NCI-H82 treated with DMSO at 0.1 percent for 48 hours (cell line): ENCODE data around the gene HAUS3.

Source experiments
- DNase-seq: peaks from one replicate; lab custom pipeline; 2025; ENCODE audit not compliant: unreplicated experiment; lab: John Stamatoyannopoulos, UW

HAUS3 gene

DNA sequence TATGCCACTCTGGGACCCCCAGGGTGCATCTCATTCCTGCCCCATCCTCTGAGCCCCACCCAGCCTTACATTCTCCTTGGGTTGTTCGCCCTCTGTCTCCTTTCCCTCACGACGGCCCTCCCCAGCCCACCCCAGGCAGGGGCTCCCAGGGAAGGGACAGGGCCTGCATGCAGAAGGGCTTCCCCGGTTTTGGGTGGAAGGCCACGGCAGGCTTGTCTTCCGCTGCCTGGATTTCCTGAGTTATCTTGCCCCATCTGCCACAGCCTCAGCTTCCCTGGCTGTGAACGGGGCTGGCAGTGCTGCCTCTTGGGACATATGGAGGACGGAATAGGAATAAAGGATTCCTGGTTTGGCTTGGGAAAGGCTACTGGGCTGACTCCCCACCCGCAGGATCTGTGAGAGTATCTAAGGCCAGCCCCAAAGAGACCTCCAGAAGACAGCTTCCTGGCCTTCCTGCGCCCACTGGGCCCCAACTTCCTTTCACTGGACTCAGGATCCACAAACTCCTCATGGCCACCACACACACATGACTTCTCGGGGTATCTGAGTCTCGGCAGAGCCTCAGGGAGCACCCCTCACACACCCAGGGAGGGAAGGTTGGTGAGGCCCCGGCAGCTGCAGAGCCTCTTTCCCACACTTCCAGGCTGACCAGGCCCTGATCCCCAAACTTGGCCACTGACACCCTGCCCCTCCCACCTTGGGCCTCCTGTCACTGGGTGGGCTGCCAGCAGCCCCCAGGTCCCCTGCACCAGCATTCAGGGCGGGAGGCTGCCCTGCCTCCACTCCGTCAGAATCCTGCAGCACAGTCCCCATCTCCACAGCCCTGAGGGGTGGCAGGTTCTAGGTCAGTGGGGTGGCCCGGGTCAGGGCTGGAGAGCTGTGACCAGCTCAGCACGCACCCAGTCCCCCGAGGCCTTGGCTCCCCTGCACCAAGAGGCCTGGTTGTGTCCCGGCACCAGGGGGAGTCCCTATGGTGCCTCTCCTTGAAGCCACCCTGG is 23.5 kb upstream of the HAUS3 start:
- no peak for DNase-seq

GRCh38 chr4:2264481-2265041 is 22.6 kb upstream of the HAUS3 start:
- no peak for DNase-seq

DNA sequence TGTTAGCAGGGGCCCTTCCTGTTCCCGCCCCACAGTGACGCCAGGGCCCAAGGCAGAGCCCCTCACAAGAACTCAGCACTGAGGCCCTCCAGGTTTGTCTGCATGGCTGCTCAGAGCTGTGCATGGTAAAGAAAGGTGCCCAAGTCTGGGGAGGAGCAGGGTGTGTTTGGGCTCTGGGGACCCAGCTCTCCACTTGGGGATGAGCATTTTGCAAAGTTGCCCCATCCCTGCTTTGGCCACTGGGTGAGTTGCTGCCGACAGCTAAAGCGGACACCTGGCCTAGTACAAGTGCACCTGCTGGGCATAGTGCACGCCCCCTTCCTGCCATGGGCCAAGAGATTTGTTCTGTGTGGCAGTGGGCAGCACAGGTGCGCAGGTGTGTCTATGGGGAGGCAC is 22.0 kb upstream of the HAUS3 start:
- DNase-seq: no peak

DNA sequence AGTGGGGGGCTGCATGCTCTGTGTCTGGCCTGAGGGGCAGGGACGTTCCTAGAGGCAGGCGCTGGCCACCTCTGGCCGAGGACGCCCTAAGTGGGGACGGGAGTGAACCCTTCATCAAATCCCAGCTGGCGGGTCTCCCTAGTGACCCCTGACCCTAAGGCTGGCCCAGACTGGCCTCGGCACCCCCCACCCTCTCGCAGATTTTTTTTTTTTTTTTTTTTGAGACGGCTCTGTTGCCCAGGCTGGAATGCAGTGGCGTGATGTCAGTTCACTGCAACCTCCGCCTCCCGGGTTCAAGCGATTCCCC is 21.0 kb upstream of the HAUS3 start:
- DNase-seq: no peak

DNA sequence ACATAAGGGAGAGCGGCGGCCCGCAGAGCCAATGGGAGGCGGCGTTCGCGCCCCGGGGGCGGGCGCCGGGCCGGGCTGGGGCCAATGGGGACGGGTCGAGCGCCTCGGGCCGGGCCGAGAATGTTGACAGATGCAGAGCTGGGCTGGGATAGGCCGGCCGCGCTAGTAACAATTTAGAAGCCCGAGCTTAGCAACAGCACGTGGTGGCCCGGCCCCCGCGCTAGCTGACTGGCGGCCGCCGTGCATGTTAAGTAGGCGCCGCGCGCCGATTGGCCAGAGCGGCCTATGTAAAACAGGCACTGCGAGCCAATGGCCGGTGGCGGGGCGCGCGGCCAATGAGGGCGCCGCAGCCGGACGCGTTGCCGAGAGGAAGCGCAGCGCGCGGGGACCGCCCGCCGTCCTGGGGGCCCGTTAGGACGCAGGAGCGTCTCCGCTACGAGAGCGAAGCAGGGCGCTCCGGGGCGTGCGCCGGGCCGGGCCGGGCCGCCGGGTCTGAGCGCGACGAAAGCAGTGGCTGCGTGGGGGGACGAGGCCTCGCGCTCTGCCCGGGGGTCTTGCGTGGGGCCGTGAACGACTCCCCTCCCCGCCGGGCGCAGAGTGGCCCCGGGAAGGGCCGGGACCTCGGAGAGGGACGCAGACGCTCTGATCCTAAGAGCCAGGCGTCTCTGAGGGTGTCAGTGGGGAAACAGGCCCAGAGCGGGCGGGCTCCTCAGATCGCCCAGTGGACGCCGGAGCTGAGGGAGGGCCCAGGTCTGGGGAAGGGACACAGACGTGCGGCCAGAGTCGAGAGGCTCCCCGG is 20.4 kb upstream of the HAUS3 start:
- peak; percentile 86 for DNase-seq

GRCh38 chr4:2261853-2262144 is 19.9 kb upstream of the HAUS3 start, which contains the start of gene MXD4:
Gene MXD4, minus strand, starts transcription at chr4:2262109. Its CDS starts 129 bp downstream, at chr4:2261980.
- no peak for DNase-seq

- no peak for DNase-seq
These were observed 19.4 kb upstream of the HAUS3 start for GRCh38 chr4:2261110-2261852.

- DNase-seq: no peak
These were observed 18.6 kb upstream of the HAUS3 start for GRCh38 chr4:2260344-2261109.

DNA sequence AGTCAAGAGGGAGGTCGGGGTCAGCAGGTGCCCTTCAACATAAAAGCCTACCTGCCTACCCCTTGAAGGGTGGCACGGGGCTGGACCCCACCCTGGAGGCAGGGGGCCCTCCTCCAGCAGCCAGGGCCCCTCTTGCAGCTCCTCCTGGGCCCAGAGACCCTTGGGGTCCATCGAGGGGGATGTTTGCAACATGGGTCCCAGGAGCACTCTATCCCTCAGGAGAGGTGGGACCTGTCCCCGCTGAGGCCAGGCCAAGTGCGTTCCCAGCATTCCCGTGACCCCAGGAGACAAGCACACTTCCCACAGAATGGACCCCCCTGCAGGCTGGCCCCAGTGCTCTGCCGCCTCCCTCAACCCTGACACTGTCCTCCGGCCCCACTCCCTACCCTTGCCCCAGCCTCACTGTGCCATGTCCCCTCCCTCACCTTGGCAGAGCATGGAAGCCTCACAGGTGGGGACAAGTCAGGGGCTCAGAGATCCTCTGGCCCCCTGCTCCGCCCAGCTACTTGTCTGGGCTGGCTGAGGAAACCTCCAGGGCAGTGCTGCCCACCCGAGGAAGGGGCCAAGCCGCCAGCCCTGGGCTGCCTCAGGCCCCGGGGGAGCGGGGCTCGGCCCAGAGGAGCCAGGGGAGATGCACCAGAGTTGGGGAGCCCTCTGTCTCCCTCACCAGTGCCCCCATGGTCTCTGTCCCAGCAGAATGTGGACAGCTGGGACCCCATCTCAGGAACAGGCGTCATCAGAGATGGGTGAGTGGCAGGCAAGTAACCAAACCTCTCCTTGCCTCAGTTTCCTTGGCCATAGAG is 17.8 kb upstream of the HAUS3 start:
- DNase-seq: no peak

DNA sequence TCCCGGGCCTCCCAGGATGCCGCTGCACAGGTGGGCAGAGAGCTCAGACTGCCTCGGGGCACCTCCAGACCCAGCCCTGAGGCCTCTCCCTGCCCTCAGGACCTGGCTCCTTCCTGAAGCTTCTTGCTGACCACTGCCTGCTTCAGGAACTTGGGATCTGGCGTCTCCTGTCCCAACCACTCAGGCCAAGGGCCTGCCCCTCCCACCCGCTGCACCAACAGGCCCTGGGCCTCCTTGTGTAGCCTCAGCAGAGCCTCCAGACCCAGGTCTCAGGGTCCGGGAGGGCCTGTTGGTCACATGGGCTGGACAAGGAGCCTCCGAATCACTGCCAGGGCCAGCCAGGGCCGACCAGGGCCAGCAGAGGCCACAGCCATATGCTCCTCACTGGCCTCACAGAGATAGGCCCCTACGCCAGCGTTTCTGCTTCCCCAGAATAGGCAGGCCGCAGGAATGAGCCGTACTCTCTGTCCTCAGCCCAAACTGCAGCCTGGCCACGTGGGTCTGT is 17.2 kb upstream of the HAUS3 start:
- no peak for DNase-seq

DNA sequence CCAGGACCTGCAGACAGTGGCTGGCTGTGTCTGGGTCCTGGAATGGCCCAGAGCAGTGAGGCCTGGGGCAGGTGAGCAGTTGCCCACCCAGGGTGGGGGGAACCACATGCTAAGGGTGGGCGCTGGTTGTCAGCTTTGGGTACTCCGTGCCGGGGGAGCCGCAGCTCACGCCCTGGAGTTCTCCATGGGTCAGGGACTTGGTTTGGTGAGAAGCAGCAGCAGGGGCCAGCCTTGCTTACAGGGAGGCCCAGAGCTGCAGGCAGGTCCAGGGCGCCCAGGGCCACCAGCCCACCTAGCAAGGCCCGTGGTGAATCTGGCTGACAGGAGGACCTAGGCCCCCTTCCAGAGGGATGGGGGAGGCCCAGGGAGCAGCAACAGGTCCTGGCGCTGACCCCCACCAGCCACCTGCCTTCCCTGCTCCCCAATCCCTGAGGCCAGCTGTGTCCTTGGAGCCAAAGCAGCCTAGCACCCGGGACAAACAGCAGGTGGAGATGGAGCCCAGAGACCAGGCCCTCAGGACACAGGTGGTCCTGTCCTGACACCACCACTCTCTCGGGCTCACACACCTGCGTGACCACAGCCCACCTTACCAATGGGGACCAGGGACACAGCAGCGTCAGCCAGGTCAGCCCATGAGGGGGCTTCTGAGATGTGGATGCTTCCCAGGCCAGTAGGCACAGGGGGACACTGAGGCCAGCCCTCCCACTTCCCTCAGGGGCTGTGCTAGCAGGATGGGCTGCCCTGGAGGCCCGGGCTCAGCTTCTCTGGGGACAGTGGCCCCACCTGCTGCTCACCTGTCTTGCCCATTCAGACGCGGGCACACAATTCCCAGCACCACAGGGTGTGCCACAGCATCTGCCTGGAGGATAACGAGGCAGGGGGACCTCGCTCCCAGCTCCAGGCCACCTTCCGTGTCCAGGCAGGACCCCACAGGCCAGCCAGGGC is 16.4 kb upstream of the HAUS3 start:
- DNase-seq: no peak

GRCh38 chr4:2257361-2258081 is 15.6 kb upstream of the HAUS3 start:
- no peak for DNase-seq

- DNase-seq: no peak
These were observed 14.9 kb upstream of the HAUS3 start for GRCh38 chr4:2256781-2257191.

DNA sequence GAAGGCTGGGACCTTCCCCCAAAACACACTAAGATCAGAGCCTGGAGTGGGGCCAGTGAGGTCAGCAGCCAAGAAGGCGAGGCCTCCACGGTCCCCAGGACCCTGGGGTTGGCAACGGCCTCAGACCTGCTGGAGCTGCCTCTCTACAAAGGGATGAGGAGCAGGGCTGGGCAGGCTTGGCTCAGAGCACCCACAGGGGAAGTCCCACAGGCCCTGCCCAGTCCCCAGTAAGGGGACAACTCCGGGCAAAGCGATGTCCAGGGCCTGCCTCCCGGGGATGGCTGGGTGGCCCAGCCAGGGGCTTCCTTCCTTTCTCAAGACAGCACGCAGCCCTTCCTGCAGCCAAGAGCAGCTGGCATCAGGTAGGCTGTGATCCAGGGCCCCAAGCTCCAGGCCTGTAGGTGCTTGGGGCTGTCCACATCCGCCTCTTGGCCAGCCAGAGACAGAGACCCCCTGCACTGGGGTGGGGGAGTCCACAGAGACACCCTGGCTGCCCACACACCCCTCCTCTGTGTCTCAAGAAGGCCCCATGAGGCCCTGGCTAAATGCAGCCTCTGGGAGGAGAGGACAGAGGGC is 14.3 kb upstream of the HAUS3 start:
- DNase-seq: no peak

- DNase-seq: no peak
These were observed 13.7 kb upstream of the HAUS3 start for GRCh38 chr4:2255501-2256155.

DNA sequence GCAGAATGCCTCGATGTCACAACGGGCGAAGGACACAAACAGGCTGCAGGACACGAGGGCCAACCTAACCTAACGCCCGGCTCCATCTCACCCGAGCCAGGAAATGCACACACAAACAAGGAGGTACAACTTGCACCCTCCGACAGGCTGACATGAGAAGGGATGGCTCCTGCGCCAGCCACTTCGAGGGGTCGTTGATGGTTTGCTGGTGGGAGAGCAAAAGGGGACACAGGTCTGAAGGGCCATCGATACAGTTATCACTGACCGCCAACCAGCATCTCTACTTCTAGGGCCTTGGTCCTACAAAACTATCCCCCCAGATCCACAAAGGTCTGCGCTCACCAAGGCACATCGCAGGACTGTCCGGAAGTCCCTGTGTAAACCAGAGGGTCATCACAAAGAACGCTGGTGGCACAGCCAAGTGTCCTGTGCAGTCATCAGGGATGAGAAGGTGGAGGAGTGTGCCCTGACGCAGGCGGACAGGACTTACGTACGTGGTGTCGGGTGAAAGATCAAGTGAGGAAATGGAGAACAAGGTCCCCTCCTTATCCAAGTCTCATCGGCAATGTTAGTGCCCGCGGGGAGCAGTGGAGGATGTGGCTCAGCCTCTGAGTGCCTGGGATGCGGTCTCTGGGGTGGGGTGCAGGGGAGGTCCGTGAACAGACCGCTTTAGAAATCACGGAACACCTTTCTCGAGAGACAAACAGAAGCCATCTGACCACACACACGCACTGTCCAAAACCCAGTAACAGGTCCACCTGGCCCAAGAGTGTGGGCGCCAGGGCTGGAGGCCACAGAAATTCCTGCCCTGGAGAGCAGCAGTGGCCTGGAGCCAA is 13.0 kb upstream of the HAUS3 start:
- no peak for DNase-seq
